Kidney (tissue), 14 donors: ENCODE results near the gene SGK2. TPM values are rescaled to one million over a fixed set of nuclear protein-coding genes. Genes with fewer than 3 reads are reported as not detected.
A peak's percentile ranks its signal among the peaks of the same experiment; 100 is the strongest.

ENCODE experiments used
- DNase-seq, 5 donors: peaks; one replicate each; pipeline ENCODE4 v3.0.0-alpha.2; 2013 to 2020
- FAIRE-seq: peaks from 2 replicates; lab custom pipeline; 2012; peaks lifted over from hg19 to GRCh38; lab: Jason Lieb, UNC
- H3K27ac ChIP-seq, 2 donors: one replicate each; pipeline ENCODE4 v1.7.0; 2013; ENCODE audit warnings: low read depth in 2 of 2, low read length in 2 of 2, inconsistent platforms in 1 of 2
- H3K27me3 ChIP-seq: one replicate; pipeline ENCODE4 v1.7.1; 2013; ENCODE audit warnings: low read length, inconsistent platforms; ENCODE audit not compliant: control insufficient read depth, insufficient read depth
- H3K36me3 ChIP-seq, 3 donors: one replicate each; pipeline versions ENCODE4 v1.7.0 to v1.7.1; 2013; ENCODE audit warnings: low read length in 3 of 3, control low read depth in 1 of 3, inconsistent platforms in 1 of 3; ENCODE audit not compliant: insufficient read depth in 3 of 3, control insufficient read depth in 2 of 3
- H3K4me1 ChIP-seq, 3 donors: one replicate each; pipeline versions ENCODE4 v1.7.0 to v1.7.1; 2013; ENCODE audit warnings: low read length in 3 of 3, inconsistent platforms in 1 of 3, low read depth in 1 of 3; ENCODE audit not compliant: control insufficient read depth in 2 of 3, insufficient read depth in 2 of 3
- H3K4me3 ChIP-seq, 3 donors: one replicate each; pipeline versions ENCODE4 v1.7.0 to v1.8.1; 2013; ENCODE audit warnings: low read length in 3 of 3, control low read depth in 1 of 3, inconsistent platforms in 1 of 3
- H3K9ac ChIP-seq, 3 donors: one replicate each; pipeline versions ENCODE4 v1.7.0 to v1.7.1; 2013; ENCODE audit warnings: low read length in 3 of 3, control low read depth in 1 of 3, inconsistent platforms in 1 of 3
- H3K9me3 ChIP-seq, 3 donors: one replicate each; pipeline versions ENCODE4 v1.7.0 to v1.7.1; 2013; ENCODE audit warnings: low read length in 3 of 3, control low read depth in 1 of 3, inconsistent platforms in 1 of 3; ENCODE audit not compliant: control insufficient read depth in 2 of 3, insufficient read depth in 1 of 3
- CTCF ChIP-seq: IDR thresholded peaks from 3 replicates; pipeline ENCODE4 v1.5.1; 2012; ENCODE audit warnings: mild to moderate bottlenecking, moderate library complexity, borderline replicate concordance; ENCODE audit not compliant: insufficient read depth; ENCODE audit errors: extremely low read depth
- intact Hi-C: fragments of 100-400 bp; cut with DNase I; formaldehyde crosslinking; loops from one replicate; pipeline ENCODE4 v1.11.1; 2022
- polyA plus RNA-seq: library from polyadenylated mRNA; stranded (reverse); fragments of 350-450 nt; fragmentation: Illumina TruSeq; extraction: RNeasy Lipid Tissue Mini Kit (QIAGEN cat#74804); gene quantifications from one replicate; pipeline ENCODE4 v1.2.3, GENCODE V29; 2014; ENCODE audit warnings: low read depth, low replicate concordance; ENCODE audit not compliant: insufficient read depth
- total RNA-seq: library from RNA; stranded (reverse); fragmentation: NEBNext Ultra II Directional; extraction: Animal tissue kit (Norgen Biotek cat#: 25700); gene quantifications from one replicate; pipeline ENCODE4 v1.2.1, GENCODE V29; 2021
- donor health status: control.
- donor health status: control.
- donor health status: control.
- donor health status: control.
- donor health status: control.
- donor health status: DM: yes; HTN: yes; CAD: no.
- donor health status: Normal renal cell carcinoma (clear cell type).

The SGK2 gene
- total and polyA plus RNA-seq, 2 donors from 2014 or later = 42.9 to 95.1 TPM

- FAIRE-seq (no peak), DNase-seq (no peak)
- H3K9me3 ChIP-seq = no peaks in the 10 kb centered on the region
- no peak overlapping the region for H3K4me3 ChIP-seq
- H3K36me3 ChIP-seq = no peaks in the 10 kb centered on the region
- H3K27me3 ChIP-seq = no peaks in the 10 kb centered on the region
- intact Hi-C loops = no loop called here
- H3K27ac ChIP-seq = no peak overlapping the region
- H3K4me1 ChIP-seq = peaks cover 0 to 19% (median 15%) of the 10 kb centered on the region in 3 donors
- H3K9ac ChIP-seq = no peak overlapping the region
- TF ChIP-seq CTCF = no peak
These were observed 4.5 kb upstream of the SGK2 start for GRCh38 chr20:43554369-43554768.

GRCh38 chr20:43559147-43559987, 540 bp downstream of the SGK2 start:
- peak overlapping the region; percentile 81 to 84 for H3K27ac ChIP-seq

GRCh38 chr20:43560974-43561373, 2.1 kb downstream of the SGK2 start:
- Histone ChIP-seq H3K9me3 (no peaks in the 10 kb centered on the region), H3K4me3 (peak overlapping the region; percentile 9 to 75 (median 69)), H3K4me1 (peaks cover 0 to 15% (median 12%) of the 10 kb centered on the region in 3 donors), H3K27ac (peak overlapping the region in 1 of 2 donors; percentile 45), H3K36me3 (peaks cover 0 to 4% (median 0%) of the 10 kb centered on the region in 3 donors), H3K27me3 (no peaks in the 10 kb centered on the region), H3K9ac (peak overlapping the region in 2 of 3 donors; percentile 0 to 8)
- FAIRE-seq = no peak
- intact Hi-C loops = no loop called here
- no peak for TF ChIP-seq CTCF
- DNase-seq = peak in 1 of 5 donors; percentile 5

More at GRCh38 chr20:43559147-43559987, 540 bp downstream of the SGK2 start:
- DNase-seq = peak in 1 of 5 donors; percentile 41
- Histone ChIP-seq H3K9ac (peak overlapping the region in 2 of 3 donors; percentile 56 to 83), H3K36me3 (peaks cover 0 to 4% (median 0%) of the 10 kb centered on the region in 3 donors), H3K9me3 (no peaks in the 10 kb centered on the region), H3K4me1 (peaks cover 0 to 18% (median 12%) of the 10 kb centered on the region in 3 donors), H3K27me3 (no peaks in the 10 kb centered on the region), H3K4me3 (peak overlapping the region; percentile 42 to 75 (median 69))
- no peak for TF ChIP-seq CTCF
- intact Hi-C loops = no loop called here
- no peak for FAIRE-seq
